Endothelial cell of umbilical vein (primary cell): ENCODE measurements around the gene GNA12.

ENCODE experiments used
- CTCF ChIP-seq, 2 donors: IDR thresholded peaks; 1 replicate in 1 of 2; 2 replicates in 1 of 2; pipeline ENCODE4 v1.5.1; 2011; ENCODE audit warnings: low read length in 2 of 2, mild to moderate bottlenecking in 2 of 2, moderate library complexity in 2 of 2, control low read depth in 1 of 2, inconsistent platforms in 1 of 2, low read depth in 1 of 2; ENCODE audit not compliant: insufficient read depth in 1 of 2; ENCODE audit errors: extremely low read depth in 1 of 2
- FOS ChIP-seq: IDR thresholded peaks from 2 replicates; pipeline ENCODE4 v1.6.1; 2011; ENCODE audit warnings: mild to moderate bottlenecking, low read length, moderate library complexity, borderline replicate concordance; ENCODE audit not compliant: insufficient read depth
- MYC ChIP-seq: IDR thresholded peaks from one replicate; pipeline ENCODE4 v1.6.1; 2011; ENCODE audit warnings: mild to moderate bottlenecking, low read depth, low read length
- POLR2A ChIP-seq: IDR thresholded peaks from 2 replicates; pipeline ENCODE4 v1.6.1; 2012; ENCODE audit warnings: low read depth, mild to moderate bottlenecking, control low read depth, low read length
- POLR2AphosphoS5 ChIP-seq: IDR thresholded peaks from 2 replicates; pipeline ENCODE4 v1.6.1; 2012; ENCODE audit warnings: low read depth, mild to moderate bottlenecking, control low read depth, low read length, moderate library complexity; ENCODE audit not compliant: insufficient read depth

DNA sequence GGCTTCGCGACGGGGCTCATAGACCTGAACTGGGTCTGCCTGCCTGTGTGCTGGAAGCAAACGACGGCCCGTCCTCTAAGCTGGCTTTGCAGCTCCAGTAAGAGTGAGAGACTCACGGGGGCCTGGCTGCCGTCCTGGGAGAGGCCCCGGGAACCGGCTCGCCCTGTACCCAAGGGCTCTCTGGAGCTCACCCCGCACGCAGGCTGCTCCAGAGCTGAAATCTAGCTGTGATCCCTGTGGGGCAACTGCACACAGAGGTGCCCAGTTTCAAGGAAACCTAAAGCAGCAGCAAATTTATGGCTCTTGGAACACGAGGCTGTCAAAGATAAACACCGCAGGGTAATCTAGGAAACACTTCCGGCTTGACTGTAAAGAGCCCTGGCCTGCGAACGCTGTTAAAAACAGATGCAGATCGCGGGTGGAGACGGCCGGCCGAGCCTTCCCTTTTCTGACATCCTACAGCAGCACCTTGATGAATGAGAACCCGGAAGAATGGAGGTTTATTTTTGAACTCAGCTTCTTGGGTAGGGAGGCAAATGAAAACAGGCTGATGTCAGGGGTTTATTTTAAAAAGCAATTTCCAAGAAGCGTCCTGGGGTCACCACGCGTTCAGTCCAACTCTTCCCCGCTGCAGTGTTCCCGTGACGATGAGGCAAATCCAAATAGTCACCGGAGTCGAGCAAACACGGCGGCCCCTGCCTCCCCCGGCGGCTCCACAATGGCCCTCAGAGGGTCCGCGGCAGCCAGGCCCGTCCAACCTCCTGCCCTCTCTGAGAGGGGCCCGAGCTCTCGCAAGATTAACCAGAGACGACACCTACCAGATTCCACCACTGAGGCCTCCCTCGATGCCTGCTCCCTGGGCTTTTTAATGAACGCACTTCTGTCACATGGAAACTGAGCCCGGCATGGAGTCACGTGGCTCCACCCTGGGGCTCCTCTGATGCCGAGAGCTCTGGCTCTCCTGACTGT, 126.5 kb downstream of the GNA12 start:
- TF ChIP-seq CTCF (IDR thresholded peaks at IDR 0.05; ENCODE audit: extremely low read depth in 1 of 2, insufficient read depth in 1 of 2, low read depth in 1 of 2, low read length in 2 of 2) = no peak
- no peak for TF ChIP-seq MYC
- no peak for TF ChIP-seq FOS
- peak; percentile 58 for TF ChIP-seq POLR2AphosphoS5
- no peak for TF ChIP-seq POLR2A
